Measurements from ENCODE around the gene SIX4. TPM values are rescaled to one million over a fixed set of nuclear protein-coding genes. Genes with fewer than 3 reads are reported as not detected.

The SIX4 gene
- total and polyA plus RNA-seq, 2 experiments from 2014 or later, result 6.2 to 46.9 TPM

GRCh38 chr14:60695327-60695726, 28.8 kb downstream of the SIX4 start (continued):
- TF ChIP-seq, protein P1, sequence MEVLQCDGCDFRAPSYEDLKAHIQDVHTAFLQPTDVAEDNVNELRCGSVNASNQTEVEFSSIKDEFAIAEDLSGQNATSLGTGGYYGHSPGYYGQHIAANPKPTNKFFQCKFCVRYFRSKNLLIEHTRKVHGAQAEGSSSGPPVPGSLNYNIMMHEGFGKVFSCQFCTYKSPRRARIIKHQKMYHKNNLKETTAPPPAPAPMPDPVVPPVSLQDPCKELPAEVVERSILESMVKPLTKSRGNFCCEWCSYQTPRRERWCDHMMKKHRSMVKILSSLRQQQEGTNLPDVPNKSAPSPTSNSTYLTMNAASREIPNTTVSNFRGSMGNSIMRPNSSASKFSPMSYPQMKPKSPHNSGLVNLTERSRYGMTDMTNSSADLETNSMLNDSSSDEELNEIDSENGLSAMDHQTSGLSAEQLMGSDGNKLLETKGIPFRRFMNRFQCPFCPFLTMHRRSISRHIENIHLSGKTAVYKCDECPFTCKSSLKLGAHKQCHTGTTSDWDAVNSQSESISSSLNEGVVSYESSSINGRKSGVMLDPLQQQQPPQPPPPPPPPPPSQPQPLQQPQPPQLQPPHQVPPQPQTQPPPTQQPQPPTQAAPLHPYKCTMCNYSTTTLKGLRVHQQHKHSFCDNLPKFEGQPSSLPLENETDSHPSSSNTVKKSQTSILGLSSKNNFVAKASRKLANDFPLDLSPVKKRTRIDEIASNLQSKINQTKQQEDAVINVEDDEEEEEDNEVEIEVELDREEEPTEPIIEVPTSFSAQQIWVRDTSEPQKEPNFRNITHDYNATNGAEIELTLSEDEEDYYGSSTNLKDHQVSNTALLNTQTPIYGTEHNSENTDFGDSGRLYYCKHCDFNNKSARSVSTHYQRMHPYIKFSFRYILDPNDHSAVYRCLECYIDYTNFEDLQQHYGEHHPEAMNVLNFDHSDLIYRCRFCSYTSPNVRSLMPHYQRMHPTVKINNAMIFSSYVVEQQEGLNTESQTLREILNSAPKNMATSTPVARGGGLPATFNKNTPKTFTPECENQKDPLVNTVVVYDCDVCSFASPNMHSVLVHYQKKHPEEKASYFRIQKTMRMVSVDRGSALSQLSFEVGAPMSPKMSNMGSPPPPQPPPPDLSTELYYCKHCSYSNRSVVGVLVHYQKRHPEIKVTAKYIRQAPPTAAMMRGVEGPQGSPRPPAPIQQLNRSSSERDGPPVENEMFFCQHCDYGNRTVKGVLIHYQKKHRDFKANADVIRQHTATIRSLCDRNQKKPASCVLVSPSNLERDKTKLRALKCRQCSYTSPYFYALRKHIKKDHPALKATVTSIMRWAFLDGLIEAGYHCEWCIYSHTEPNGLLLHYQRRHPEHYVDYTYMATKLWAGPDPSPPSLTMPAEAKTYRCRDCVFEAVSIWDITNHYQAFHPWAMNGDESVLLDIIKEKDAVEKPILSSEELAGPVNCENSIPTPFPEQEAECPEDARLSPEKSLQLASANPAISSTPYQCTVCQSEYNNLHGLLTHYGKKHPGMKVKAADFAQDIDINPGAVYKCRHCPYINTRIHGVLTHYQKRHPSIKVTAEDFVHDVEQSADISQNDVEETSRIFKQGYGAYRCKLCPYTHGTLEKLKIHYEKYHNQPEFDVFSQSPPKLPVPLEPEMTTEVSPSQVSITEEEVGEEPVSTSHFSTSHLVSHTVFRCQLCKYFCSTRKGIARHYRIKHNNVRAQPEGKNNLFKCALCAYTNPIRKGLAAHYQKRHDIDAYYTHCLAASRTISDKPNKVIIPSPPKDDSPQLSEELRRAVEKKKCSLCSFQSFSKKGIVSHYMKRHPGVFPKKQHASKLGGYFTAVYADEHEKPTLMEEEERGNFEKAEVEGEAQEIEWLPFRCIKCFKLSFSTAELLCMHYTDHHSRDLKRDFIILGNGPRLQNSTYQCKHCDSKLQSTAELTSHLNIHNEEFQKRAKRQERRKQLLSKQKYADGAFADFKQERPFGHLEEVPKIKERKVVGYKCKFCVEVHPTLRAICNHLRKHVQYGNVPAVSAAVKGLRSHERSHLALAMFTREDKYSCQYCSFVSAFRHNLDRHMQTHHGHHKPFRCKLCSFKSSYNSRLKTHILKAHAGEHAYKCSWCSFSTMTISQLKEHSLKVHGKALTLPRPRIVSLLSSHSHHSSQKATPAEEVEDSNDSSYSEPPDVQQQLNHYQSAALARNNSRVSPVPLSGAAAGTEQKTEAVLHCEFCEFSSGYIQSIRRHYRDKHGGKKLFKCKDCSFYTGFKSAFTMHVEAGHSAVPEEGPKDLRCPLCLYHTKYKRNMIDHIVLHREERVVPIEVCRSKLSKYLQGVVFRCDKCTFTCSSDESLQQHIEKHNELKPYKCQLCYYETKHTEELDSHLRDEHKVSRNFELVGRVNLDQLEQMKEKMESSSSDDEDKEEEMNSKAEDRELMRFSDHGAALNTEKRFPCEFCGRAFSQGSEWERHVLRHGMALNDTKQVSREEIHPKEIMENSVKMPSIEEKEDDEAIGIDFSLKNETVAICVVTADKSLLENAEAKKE (CRISPR knock-in tag; IDR thresholded peaks at IDR 0.05), result no peak
- TF ChIP-seq CTCF (conservative IDR thresholded peaks at IDR 0.05; ENCODE audit: low read depth in 2 of 2) (no peak), CREB1 (CRISPR knock-in tag; IDR thresholded peaks at IDR 0.05; ENCODE audit: low read depth) (no peak)

GRCh38 chr14:60691383-60692113, 32.6 kb downstream of the SIX4 start:
- Histone ChIP-seq H3K27me3 (ENCODE audit: insufficient read depth) (no peaks in the 10 kb centered on the region), H3K36me3 (ENCODE audit: insufficient read depth) (no peaks in the 10 kb centered on the region), H3K4me1 (ENCODE audit: insufficient read depth) (no peaks in the 10 kb centered on the region), H3K9me2 (ENCODE audit: insufficient read depth) (no peaks in the 10 kb centered on the region), H3K27ac (ENCODE audit: low read depth) (no peak overlapping the region), H3K4me3 (no peak overlapping the region), H3K79me2 (replicated peaks; ENCODE audit: insufficient read depth) (no peaks in the 10 kb centered on the region), H3K4me2 (no peak overlapping the region), H3F3A (replicated peaks; ENCODE audit: low read depth) (no peaks in the 10 kb centered on the region), H4K20me1 (replicated peaks; ENCODE audit: insufficient read depth) (no peaks in the 10 kb centered on the region), H2AFZ (no peak overlapping the region)
- Mint-ChIP-seq H3K4me3 (no peak overlapping the region), H3K27ac (no peak overlapping the region), H3K27me3 (ENCODE audit: insufficient read depth, low read depth, poor library complexity) (no peaks in the 10 kb centered on the region), H3K4me1 (peaks cover 9% of the 10 kb centered on the region), H3K9me3 (no peaks in the 10 kb centered on the region), H3K36me3 (ENCODE audit: low read depth) (no peaks in the 10 kb centered on the region)
- ATAC-seq, result no peak
- no peak for DNase-seq (ENCODE audit: low spot score)
- TF ChIP-seq NANOG (IDR thresholded peaks at IDR 0.05; ENCODE audit: borderline replicate concordance) (no peak), POLR2AphosphoS5 (IDR thresholded peaks at IDR 0.05; ENCODE audit: low read depth) (no peak)
